Activated CD4-positive, alpha-beta T cell treated with anti-CD3 and anti-CD28 coated beads, Interleukin-2, amount 10 ng/mL, durations not matched to agents 24 days and 14 days (primary cell): ENCODE measurements around the gene SV2C. TPM values are rescaled to one million over a fixed set of nuclear protein-coding genes. Genes with fewer than 3 reads are reported as not detected.
A peak's percentile ranks its signal among the peaks of the same experiment; 100 is the strongest.

ENCODE experiments used
- DNase-seq: peaks from one replicate; pipeline ENCODE4 v3.0.0; 2022
- H3K27ac Mint-ChIP-seq: one replicate; pipeline ENCODE4 v1.8.0; 2022; ENCODE audit warnings: mild to moderate bottlenecking, mixed read lengths
- H3K27me3 Mint-ChIP-seq: one replicate; pipeline ENCODE4 v1.8.0; 2022; ENCODE audit warnings: mixed read lengths
- H3K36me3 Mint-ChIP-seq: one replicate; pipeline ENCODE4 v1.8.0; 2022; ENCODE audit warnings: low read depth, mild to moderate bottlenecking, mixed read lengths
- H3K4me1 Mint-ChIP-seq: one replicate; pipeline ENCODE4 v1.8.0; 2021; ENCODE audit warnings: mixed read lengths
- H3K4me3 Mint-ChIP-seq: one replicate; pipeline ENCODE4 v1.8.0; 2022; ENCODE audit warnings: mild to moderate bottlenecking, moderate library complexity, mixed read lengths
- H3K9me3 Mint-ChIP-seq: one replicate; pipeline ENCODE4 v1.8.0; 2021; ENCODE audit warnings: mixed read lengths
- intact Hi-C: fragments of 100-400 bp; cut with micrococcal nuclease; formaldehyde crosslinking; loops from one replicate; pipeline ENCODE4 v1.15.1; 2023
- total RNA-seq: library from RNA; stranded (reverse); gene quantifications from 2 replicates; pipeline ENCODE4 v1.2.3, GENCODE V29; 2022

The SV2C gene
- total RNA-seq, 1 donor from 2014 or later, result not detected

DNA sequence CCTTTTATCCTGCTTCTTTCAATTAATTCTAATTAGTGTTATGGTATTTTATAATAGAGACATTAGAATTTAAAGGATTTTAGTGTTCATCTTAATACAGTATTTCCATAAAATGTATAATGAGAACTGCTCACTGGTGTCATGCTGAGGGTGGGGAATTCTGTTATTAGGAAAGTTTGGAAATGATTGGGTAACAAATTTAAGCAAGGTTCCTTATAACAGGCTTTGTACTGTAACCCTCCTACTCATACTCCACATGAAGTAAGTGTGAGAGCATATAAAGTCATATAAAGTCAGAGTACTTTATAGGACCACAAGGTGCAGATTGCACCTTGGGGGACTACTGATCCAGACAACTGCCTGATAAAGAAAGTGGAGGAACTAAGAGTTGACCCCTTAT, 42.2 kb downstream of the SV2C start:
- DNase-seq, result no peak
- Mint-ChIP-seq H3K9me3 (no peaks in the 10 kb centered on the region), H3K4me1 (no peaks in the 10 kb centered on the region), H3K4me3 (no peak overlapping the region), H3K27me3 (peaks cover 11% of the 10 kb centered on the region), H3K36me3 (no peaks in the 10 kb centered on the region), H3K27ac (no peak overlapping the region)
- intact Hi-C loops, result no loop called here

GRCh38 chr5:76125888-76126287, 42.7 kb downstream of the SV2C start:
- no peak for DNase-seq
- no peaks in the 10 kb centered on the region for H3K9me3 Mint-ChIP-seq
- intact Hi-C loops, result no loop called here
- H3K27ac Mint-ChIP-seq, result no peak overlapping the region
- no peak overlapping the region for H3K4me3 Mint-ChIP-seq
- H3K36me3 Mint-ChIP-seq, result no peaks in the 10 kb centered on the region
- no peaks in the 10 kb centered on the region for H3K4me1 Mint-ChIP-seq
- peaks cover 11% of the 10 kb centered on the region for H3K27me3 Mint-ChIP-seq

- Mint-ChIP-seq H3K9me3 (no peaks in the 10 kb centered on the region), H3K4me3 (no peak overlapping the region), H3K4me1 (no peaks in the 10 kb centered on the region), H3K36me3 (no peaks in the 10 kb centered on the region), H3K27me3 (peaks cover 41% of the 10 kb centered on the region), H3K27ac (no peak overlapping the region)
- intact Hi-C loops, result no loop called here
- DNase-seq, result peak; percentile 25
Observed at GRCh38 chr5:76134003-76134402, 50.8 kb downstream of the SV2C start.

- DNase-seq, result no peak
- no peaks in the 10 kb centered on the region for H3K4me1 Mint-ChIP-seq
- peaks cover 44% of the 10 kb centered on the region for H3K27me3 Mint-ChIP-seq
- no peaks in the 10 kb centered on the region for H3K36me3 Mint-ChIP-seq
- H3K27ac Mint-ChIP-seq, result no peak overlapping the region
- no peaks in the 10 kb centered on the region for H3K9me3 Mint-ChIP-seq
- intact Hi-C loops, result no loop called here
- H3K4me3 Mint-ChIP-seq, result no peak overlapping the region
Observed at GRCh38 chr5:76134646-76135045, 51.5 kb downstream of the SV2C start.

- Mint-ChIP-seq H3K4me3 (no peak overlapping the region), H3K27ac (no peak overlapping the region), H3K9me3 (no peaks in the 10 kb centered on the region), H3K36me3 (no peaks in the 10 kb centered on the region), H3K4me1 (no peaks in the 10 kb centered on the region), H3K27me3 (peaks cover 37% of the 10 kb centered on the region)
- intact Hi-C loops, result no loop called here
- peak; percentile 11 for DNase-seq
Observed at GRCh38 chr5:76137887-76138542, 54.8 kb downstream of the SV2C start.

GRCh38 chr5:76143884-76144283, 60.7 kb downstream of the SV2C start:
- Mint-ChIP-seq H3K27me3 (peaks cover 16% of the 10 kb centered on the region), H3K36me3 (no peaks in the 10 kb centered on the region), H3K9me3 (no peaks in the 10 kb centered on the region), H3K4me3 (no peak overlapping the region), H3K27ac (no peak overlapping the region), H3K4me1 (no peaks in the 10 kb centered on the region)
- intact Hi-C loops, result no loop called here
- DNase-seq, result peak; percentile 8

- no peaks in the 10 kb centered on the region for H3K36me3 Mint-ChIP-seq
- H3K4me1 Mint-ChIP-seq, result no peaks in the 10 kb centered on the region
- no peak overlapping the region for H3K4me3 Mint-ChIP-seq
- peak; percentile 44 for DNase-seq
- H3K9me3 Mint-ChIP-seq, result no peaks in the 10 kb centered on the region
- H3K27me3 Mint-ChIP-seq, result peaks cover 13% of the 10 kb centered on the region
- intact Hi-C loops, result no loop called here
- H3K27ac Mint-ChIP-seq, result no peak overlapping the region
Observed at GRCh38 chr5:76144513-76145274, 61.5 kb downstream of the SV2C start.

- DNase-seq, result peak; percentile 61
- Mint-ChIP-seq H3K4me1 (no peaks in the 10 kb centered on the region), H3K4me3 (no peak overlapping the region), H3K9me3 (no peaks in the 10 kb centered on the region), H3K27me3 (peaks cover 14% of the 10 kb centered on the region), H3K36me3 (no peaks in the 10 kb centered on the region), H3K27ac (no peak overlapping the region)
- intact Hi-C loops, result no loop called here
Observed at GRCh38 chr5:76145945-76146344, 62.8 kb downstream of the SV2C start.

DNA sequence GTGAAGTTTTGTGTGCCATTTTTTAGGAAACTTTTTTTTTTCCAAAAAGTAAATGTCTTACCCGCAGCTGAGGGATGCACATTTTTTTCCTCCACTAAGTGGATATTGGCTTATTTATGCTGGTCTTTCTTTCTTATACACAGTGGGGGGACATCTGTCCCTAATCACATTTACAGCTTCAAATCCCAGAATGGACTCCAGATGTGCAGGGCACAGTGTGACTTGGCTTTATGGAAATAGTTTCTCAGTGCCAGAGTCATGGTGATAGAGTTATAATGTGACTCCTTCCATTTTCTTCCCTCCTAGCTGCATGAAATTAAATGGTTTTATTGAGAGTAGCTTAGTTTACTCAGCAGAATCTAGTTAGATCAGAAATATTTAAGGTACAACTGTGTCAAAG, 66.5 kb downstream of the SV2C start:
- intact Hi-C loops, result no loop called here
- Mint-ChIP-seq H3K27ac (no peak overlapping the region), H3K4me3 (no peak overlapping the region), H3K4me1 (no peaks in the 10 kb centered on the region), H3K36me3 (no peaks in the 10 kb centered on the region), H3K27me3 (peaks cover 21% of the 10 kb centered on the region), H3K9me3 (no peaks in the 10 kb centered on the region)
- peak; percentile 29 for DNase-seq

DNA sequence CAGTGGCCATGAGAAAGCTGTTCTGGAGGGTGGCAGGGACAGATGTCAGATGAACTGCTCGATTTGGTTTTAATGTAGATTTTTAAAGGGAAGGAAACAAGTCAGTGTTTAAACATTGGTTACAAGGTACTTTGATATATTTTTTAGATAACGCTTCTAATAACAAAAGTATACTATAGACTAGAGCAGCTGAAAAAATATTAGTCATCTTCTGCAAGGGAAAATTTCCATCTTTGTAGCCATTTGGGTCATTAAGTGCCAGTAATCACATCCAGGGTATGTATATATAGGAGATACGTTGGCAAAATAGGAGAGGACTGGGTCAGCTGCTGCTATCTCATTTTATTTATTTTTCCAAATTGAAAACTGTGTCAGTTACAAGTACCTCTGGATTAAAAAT, 69.0 kb downstream of the SV2C start:
- H3K4me3 Mint-ChIP-seq, result no peak overlapping the region
- no peaks in the 10 kb centered on the region for H3K9me3 Mint-ChIP-seq
- H3K4me1 Mint-ChIP-seq, result no peaks in the 10 kb centered on the region
- H3K27me3 Mint-ChIP-seq, result peaks cover 33% of the 10 kb centered on the region
- no peaks in the 10 kb centered on the region for H3K36me3 Mint-ChIP-seq
- no peak overlapping the region for H3K27ac Mint-ChIP-seq
- intact Hi-C loops, result no loop called here
- DNase-seq, result no peak

DNA sequence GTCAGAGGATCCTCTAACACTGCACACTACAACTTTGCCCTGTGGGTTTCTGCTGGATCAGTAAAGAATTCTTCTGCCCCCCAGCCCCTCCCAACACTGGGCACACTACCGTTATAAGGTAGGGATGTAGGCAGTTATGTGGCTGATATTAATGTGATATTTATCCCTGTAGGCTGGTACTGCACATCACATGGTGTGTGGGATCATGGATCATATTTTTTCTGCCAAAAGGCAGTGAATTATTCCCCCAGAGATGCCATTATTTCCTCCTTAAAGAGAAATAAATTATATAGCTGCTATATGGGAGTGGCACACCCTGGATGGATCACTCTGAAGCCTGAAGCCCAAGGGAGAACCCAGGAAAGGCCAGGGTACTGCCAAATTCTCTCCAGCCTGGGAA, 69.5 kb downstream of the SV2C start:
- Mint-ChIP-seq H3K27me3 (peaks cover 33% of the 10 kb centered on the region), H3K27ac (no peak overlapping the region), H3K36me3 (no peaks in the 10 kb centered on the region), H3K4me1 (no peaks in the 10 kb centered on the region), H3K4me3 (no peak overlapping the region), H3K9me3 (no peaks in the 10 kb centered on the region)
- peak; percentile 21 for DNase-seq
- intact Hi-C loops, result no loop called here

DNA sequence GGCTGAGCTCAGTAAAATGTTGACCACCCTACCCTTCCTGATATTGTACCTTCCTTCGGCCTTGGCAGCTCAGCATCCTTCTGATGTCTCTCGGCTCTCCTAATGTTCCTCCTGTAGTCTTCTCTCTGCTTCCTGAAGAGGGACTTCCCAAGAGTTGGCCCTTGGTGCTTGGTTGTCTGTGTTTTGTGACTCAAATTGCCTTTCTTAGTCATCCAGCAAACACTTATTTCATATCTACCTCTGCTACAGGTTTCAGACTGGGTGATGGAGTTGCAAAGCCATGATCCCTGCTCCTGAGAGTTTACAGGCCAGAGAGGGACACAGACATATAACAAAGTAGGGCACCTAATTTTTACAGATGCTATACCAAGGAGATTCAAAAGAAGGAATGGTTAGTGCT, 70.1 kb downstream of the SV2C start:
- no peaks in the 10 kb centered on the region for H3K9me3 Mint-ChIP-seq
- intact Hi-C loops, result no loop called here
- no peak overlapping the region for H3K4me3 Mint-ChIP-seq
- H3K36me3 Mint-ChIP-seq, result no peaks in the 10 kb centered on the region
- H3K27ac Mint-ChIP-seq, result no peak overlapping the region
- peaks cover 36% of the 10 kb centered on the region for H3K27me3 Mint-ChIP-seq
- DNase-seq, result peak; percentile 49
- H3K4me1 Mint-ChIP-seq, result no peaks in the 10 kb centered on the region

DNA sequence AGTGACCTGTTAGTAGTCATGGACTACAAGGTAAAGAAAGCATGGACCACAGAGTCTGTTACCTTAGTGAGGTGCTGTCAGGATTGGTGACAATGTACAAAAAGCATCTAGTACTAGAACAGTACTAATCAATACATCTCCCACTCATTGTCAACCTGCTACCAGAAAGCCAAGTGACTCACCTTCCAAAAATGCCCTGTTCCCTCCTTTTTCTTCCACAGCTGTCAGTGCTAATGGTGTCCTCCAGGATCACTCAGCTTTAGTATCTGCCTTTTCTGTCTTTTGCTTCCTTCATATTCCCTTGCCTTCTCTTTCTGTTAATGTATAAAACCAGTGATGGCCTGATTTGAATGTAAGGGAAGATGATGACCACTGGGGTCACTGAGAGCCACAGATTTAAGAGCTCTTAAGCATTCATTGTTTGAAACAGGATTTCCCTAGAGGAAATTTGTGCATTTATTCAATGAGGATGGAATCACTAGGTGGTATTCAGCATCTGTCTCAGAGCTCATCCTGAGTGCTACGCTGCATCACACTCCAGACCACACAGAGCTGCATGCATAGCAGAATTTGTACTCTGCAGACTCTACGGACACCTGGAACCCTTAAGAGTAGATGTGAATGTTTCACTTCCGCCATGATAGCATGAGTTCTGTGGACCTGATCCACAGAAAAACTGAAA, 71.0 kb downstream of the SV2C start:
- DNase-seq, result peak; percentile 34
- H3K4me3 Mint-ChIP-seq, result no peak overlapping the region
- intact Hi-C loops, result no loop called here
- no peaks in the 10 kb centered on the region for H3K36me3 Mint-ChIP-seq
- H3K4me1 Mint-ChIP-seq, result no peaks in the 10 kb centered on the region
- H3K9me3 Mint-ChIP-seq, result no peaks in the 10 kb centered on the region
- peaks cover 43% of the 10 kb centered on the region for H3K27me3 Mint-ChIP-seq
- H3K27ac Mint-ChIP-seq, result no peak overlapping the region

DNA sequence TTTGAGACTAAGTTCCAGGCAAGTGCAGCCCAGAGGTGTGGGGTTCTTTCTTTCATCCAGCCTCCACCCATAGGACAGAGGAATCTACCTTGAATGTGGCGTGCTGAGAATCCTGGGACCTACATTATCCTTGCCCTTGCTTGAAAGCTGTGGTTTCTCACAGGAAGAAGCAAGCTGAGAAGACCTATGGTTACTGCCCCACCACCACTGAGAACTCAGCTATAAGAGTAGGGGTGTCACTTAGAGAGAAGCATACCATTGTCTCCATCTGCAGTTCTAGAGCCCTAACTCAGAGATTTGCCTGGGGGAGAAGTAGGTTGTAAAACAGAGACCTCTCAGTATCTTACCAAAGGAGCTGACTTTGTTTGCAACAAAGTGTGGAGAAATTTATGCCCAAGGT, 72.4 kb downstream of the SV2C start:
- peaks cover 44% of the 10 kb centered on the region for H3K27me3 Mint-ChIP-seq
- peak; percentile 28 for DNase-seq
- H3K36me3 Mint-ChIP-seq, result no peaks in the 10 kb centered on the region
- intact Hi-C loops, result no loop called here
- H3K4me3 Mint-ChIP-seq, result no peak overlapping the region
- no peaks in the 10 kb centered on the region for H3K9me3 Mint-ChIP-seq
- H3K4me1 Mint-ChIP-seq, result no peaks in the 10 kb centered on the region
- H3K27ac Mint-ChIP-seq, result no peak overlapping the region
